Mucosa of stomach (tissue), 1 donor: ENCODE results near the gene PIAS3.

Experiments
- H3K27me3 ChIP-seq: one replicate; pipeline ENCODE4 v1.7.0; 2013; ENCODE audit warnings: mild to moderate bottlenecking, low read length; ENCODE audit not compliant: control insufficient read depth, insufficient read depth
- H3K36me3 ChIP-seq: one replicate; pipeline ENCODE4 v1.7.0; 2013; ENCODE audit warnings: low read length; ENCODE audit not compliant: control insufficient read depth, insufficient read depth
- H3K4me1 ChIP-seq: one replicate; pipeline ENCODE4 v1.7.0; 2013; ENCODE audit warnings: mild to moderate bottlenecking, low read length; ENCODE audit not compliant: control insufficient read depth, insufficient read depth
- H3K4me3 ChIP-seq: one replicate; pipeline ENCODE4 v1.7.0; 2013; ENCODE audit warnings: low read length
- H3K9ac ChIP-seq: one replicate; pipeline ENCODE4 v1.7.0; 2013; ENCODE audit warnings: mild to moderate bottlenecking, low read length, moderate library complexity
- H3K9me3 ChIP-seq: one replicate; pipeline ENCODE4 v1.7.0; 2013; ENCODE audit warnings: mild to moderate bottlenecking, low read length, moderate library complexity; ENCODE audit not compliant: control insufficient read depth
- donor health status: Pancreatic carcinoma.

The PIAS3 gene

DNA sequence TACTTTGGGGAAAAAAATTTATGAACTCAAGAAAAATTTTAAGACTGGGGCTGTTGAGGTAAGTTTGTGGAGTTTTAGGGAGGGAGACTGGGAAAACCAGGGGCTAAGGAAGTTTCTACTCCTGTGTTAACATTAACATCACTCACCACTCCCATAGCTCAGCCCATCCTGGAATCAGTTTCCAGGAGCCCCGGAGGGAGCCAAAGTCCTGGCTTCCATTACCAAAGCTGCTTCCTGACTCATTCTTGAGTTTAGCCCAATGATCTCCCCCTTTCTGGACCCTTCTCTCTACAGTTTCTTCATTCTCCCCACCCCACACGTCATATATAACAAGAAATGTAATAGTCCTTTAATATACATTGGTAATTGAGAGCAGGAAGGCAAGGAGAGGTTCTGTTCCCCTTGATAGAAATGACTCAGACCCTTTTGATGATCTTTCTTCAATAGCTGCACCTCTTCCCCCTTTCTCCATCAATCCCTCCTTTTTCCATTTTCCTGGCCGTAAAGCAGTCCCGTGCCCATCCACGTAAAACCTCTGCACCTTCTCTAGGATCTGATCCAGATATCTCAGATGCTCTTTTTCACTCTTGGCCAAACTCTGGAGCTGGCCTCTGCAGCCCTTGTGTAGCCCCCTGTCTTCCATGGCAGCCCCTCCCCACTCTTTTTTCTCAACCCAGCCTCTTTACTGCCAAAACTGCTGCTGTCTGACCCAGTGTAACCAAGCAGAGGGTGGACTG lies 4.6 kb upstream of the PIAS3 start:
- H3K4me3 ChIP-seq = no peak overlapping the region
- peaks cover 15% of the 10 kb centered on the region for H3K4me1 ChIP-seq
- no peaks in the 10 kb centered on the region for H3K36me3 ChIP-seq
- H3K9me3 ChIP-seq = no peaks in the 10 kb centered on the region
- H3K27me3 ChIP-seq = no peaks in the 10 kb centered on the region
- H3K9ac ChIP-seq = no peak overlapping the region

DNA sequence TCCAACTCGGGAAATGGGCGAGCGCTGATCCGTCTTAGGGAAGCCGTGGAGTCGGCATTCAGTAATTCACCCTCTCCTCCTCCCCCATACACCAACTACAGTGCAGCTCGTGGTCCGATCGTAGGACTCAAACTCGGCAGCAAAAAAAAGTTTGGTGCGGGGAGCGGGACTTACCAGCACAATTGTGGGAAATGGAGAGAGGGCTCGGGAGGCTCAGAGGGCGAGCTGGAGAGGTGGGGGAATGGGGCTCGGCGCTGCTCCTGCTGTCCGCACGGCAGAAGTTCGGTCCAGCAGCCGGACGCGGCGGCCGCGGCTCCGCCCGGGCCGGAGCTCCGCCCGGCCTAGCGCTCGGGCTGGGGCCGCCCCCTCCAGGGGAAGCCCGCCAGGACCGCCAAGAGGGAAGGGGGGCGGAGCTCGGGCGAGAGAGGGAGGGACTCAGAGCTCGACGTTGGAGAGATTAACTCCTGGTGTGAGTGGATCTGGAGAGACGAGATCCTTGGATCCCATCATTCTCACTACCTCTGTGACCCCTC lies 676 bp upstream of the PIAS3 start:
- Histone ChIP-seq H3K9me3 (no peaks in the 10 kb centered on the region), H3K9ac (peak overlapping the region; percentile 80), H3K4me3 (peak overlapping the region; percentile 93), H3K27me3 (no peaks in the 10 kb centered on the region), H3K36me3 (peaks cover 9% of the 10 kb centered on the region), H3K4me1 (peaks cover 27% of the 10 kb centered on the region)

- peak overlapping the region; percentile 93 for H3K4me3 ChIP-seq
- H3K27me3 ChIP-seq = no peaks in the 10 kb centered on the region
- no peaks in the 10 kb centered on the region for H3K9me3 ChIP-seq
- peak overlapping the region; percentile 80 for H3K9ac ChIP-seq
- peaks cover 27% of the 10 kb centered on the region for H3K4me1 ChIP-seq
- peaks cover 20% of the 10 kb centered on the region for H3K36me3 ChIP-seq
Observed at GRCh38 chr1:145858238-145858900, 512 bp downstream of the PIAS3 start.

DNA sequence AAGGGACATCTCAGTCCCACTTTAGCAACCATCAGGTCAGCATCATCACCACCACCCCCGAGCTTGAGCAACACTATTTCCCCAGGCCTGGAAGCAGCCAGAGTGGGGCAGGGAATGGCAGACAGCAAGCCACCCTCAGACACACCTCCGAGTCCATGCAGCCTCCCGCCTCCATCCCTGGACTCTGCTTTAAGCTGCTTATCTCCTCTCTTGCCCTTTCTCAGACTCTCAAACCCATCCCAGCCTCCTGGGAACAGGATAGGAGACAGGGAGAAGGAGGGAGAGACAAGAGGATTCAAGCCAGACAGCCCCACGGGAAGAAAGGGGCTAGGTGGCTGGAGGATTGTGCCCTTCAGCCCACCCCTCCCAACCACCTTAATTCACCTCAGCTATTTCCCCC lies 1.7 kb downstream of the PIAS3 start:
- Histone ChIP-seq H3K4me3 (no peak overlapping the region), H3K4me1 (peaks cover 27% of the 10 kb centered on the region), H3K36me3 (peaks cover 20% of the 10 kb centered on the region), H3K27me3 (no peaks in the 10 kb centered on the region), H3K9me3 (no peaks in the 10 kb centered on the region), H3K9ac (no peak overlapping the region)

GRCh38 chr1:145855426-145855948 lies 3.4 kb downstream of the PIAS3 start:
- peaks cover 25% of the 10 kb centered on the region for H3K36me3 ChIP-seq
- H3K9me3 ChIP-seq = no peaks in the 10 kb centered on the region
- no peak overlapping the region for H3K9ac ChIP-seq
- H3K27me3 ChIP-seq = no peaks in the 10 kb centered on the region
- no peak overlapping the region for H3K4me3 ChIP-seq
- peaks cover 22% of the 10 kb centered on the region for H3K4me1 ChIP-seq

- Histone ChIP-seq H3K9me3 (no peaks in the 10 kb centered on the region), H3K4me1 (peaks cover 17% of the 10 kb centered on the region), H3K4me3 (no peak overlapping the region), H3K9ac (no peak overlapping the region), H3K27me3 (no peaks in the 10 kb centered on the region), H3K36me3 (peaks cover 17% of the 10 kb centered on the region)
Observed at GRCh38 chr1:145849356-145850160, 9.3 kb downstream of the PIAS3 start.

GRCh38 chr1:145847827-145848226 lies 11.1 kb downstream of the PIAS3 start:
- no peak overlapping the region for H3K9ac ChIP-seq
- peaks cover 6% of the 10 kb centered on the region for H3K36me3 ChIP-seq
- peaks cover 18% of the 10 kb centered on the region for H3K4me1 ChIP-seq
- no peak overlapping the region for H3K4me3 ChIP-seq
- H3K27me3 ChIP-seq = no peaks in the 10 kb centered on the region
- H3K9me3 ChIP-seq = no peaks in the 10 kb centered on the region

DNA sequence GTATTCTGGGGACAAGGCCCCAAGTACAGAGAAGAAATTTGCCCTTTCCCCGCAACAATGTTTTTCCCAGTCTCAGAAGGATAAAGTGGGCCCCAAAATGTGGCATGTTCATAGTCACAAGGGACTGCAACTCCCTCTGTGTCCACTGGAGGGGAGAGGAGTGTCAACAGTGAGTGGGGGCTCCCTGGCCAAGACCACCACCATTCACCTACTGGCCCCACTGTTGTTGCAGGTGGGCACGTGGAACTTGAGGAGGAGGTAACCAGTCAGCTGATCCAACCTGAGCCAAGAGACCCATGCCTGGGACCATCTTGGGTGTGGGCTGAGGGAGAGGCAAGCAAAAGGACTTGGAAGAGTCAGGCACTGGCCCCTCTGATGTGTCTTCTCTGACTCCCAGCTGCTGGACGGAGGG lies 12.7 kb downstream of the PIAS3 start:
- peak overlapping the region; percentile 73 for H3K9ac ChIP-seq
- peaks cover 15% of the 10 kb centered on the region for H3K36me3 ChIP-seq

DNA sequence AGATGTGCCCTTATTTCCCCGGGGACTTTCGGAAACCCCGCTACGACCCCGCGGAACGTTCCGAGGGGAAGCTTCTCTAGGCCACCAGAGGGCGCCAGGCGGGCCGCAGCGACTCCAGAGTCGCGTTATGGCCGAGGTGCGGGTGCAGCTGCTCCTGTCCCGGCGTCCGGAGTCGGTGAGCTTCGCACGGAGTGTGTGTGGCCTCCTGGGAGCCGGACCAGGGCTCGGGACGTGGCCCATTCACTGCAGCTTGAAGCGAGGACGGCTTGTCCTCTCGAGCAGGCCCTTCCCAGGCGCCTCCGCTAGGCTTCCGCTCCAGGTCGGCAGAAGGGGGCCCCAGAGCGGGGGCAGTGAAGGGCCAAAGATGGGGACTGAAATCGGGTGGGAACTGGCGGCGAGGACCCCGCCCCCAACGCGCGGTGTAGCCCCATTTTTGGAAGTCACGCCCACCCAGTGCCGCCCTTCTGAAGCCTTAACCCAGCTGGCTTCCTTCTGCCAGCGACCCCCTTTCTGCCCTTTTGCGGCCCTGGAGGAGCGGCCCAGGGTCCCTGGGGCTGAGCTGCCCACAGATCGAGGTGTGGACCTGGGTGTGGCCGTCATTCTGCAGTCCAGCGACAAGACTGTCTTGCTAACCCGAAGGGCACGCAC lies 13.2 kb downstream of the PIAS3 start, which contains the start of gene NUDT17:
Gene NUDT17 (plus strand): TSS at position 117 of the 648 bp plus-strand sequence. CDS start 11 bp downstream, at position 128.
- Histone ChIP-seq H3K9me3 (no peaks in the 10 kb centered on the region), H3K27me3 (no peaks in the 10 kb centered on the region), H3K9ac (peak within 1 kb of the TSS; percentile 73), H3K4me3 (peak within 1 kb of the TSS; percentile 73), H3K4me1 (peaks cover 18% of the 10 kb centered on the region), H3K36me3 (peaks cover 15% of the 10 kb centered on the region)

More for the DNA sequence above, 12.7 kb downstream of the PIAS3 start:
- Histone ChIP-seq H3K4me3 (peak overlapping the region; percentile 73), H3K9me3 (no peaks in the 10 kb centered on the region), H3K4me1 (peaks cover 18% of the 10 kb centered on the region), H3K27me3 (no peaks in the 10 kb centered on the region)

DNA sequence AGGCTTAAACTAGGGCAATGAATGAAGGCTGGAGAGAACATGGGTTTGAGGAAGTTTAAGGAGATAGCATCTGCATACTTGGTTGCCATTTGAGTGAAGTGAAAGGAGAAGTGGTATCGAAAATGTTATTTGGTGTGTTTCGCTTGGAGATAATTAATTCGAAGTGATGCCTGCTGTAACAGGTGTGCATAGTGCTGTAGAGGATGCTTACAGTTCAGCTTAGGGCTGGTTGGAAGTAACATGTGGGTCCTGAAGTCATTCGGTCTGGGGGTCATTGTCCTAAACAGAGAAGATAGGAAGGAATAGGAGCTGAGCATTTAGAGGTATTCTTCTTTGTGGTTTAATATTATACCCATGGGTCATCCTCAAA lies 13.8 kb downstream of the PIAS3 start:
- H3K36me3 ChIP-seq = peaks cover 12% of the 10 kb centered on the region
- H3K9me3 ChIP-seq = no peaks in the 10 kb centered on the region
- H3K9ac ChIP-seq = peak overlapping the region; percentile 73
- peak overlapping the region; percentile 73 for H3K4me3 ChIP-seq
- H3K4me1 ChIP-seq = peaks cover 18% of the 10 kb centered on the region
- no peaks in the 10 kb centered on the region for H3K27me3 ChIP-seq

- Histone ChIP-seq H3K4me1 (peaks cover 18% of the 10 kb centered on the region), H3K9ac (no peak overlapping the region), H3K4me3 (no peak overlapping the region), H3K27me3 (no peaks in the 10 kb centered on the region), H3K9me3 (no peaks in the 10 kb centered on the region), H3K36me3 (peaks cover 16% of the 10 kb centered on the region)
Observed at GRCh38 chr1:145843031-145843430, 15.8 kb downstream of the PIAS3 start.
